Calu3 (cell line): ENCODE measurements around the gene PLEKHB2. TPM values are rescaled to one million over a fixed set of nuclear protein-coding genes. Genes with fewer than 3 reads are reported as not detected.

Experiments used
- BruUV-seq: library from RNA; stranded (reverse); fragments of 400-500 nt; replicated peaks from 2 replicates; lab custom pipeline; 2021; lab: Mats Ljungman, UMichigan
- CTCF ChIA-PET: fragments of 300-600 bp; sonication (Branson Sonifier 250); formaldehyde crosslinking; loops from one replicate; lab custom pipeline; 2022; ENCODE audit warnings: antibody characterized with exemption; lab: Charles Lee
- DNase-seq: peaks from one replicate; pipeline ENCODE4 v3.0.0; 2022
- H3K27ac Mint-ChIP-seq: one replicate; pipeline ENCODE4 v1.8.0; 2022; ENCODE audit warnings: mixed read lengths; ENCODE audit not compliant: unreplicated experiment
- H3K27me3 Mint-ChIP-seq: one replicate; pipeline ENCODE4 v1.8.0; 2022; ENCODE audit warnings: mixed read lengths; ENCODE audit not compliant: unreplicated experiment
- H3K36me3 Mint-ChIP-seq: one replicate; pipeline ENCODE4 v1.8.0; 2022; ENCODE audit warnings: mild to moderate bottlenecking, moderate library complexity, mixed read lengths; ENCODE audit not compliant: insufficient read depth, unreplicated experiment
- H3K4me1 Mint-ChIP-seq: one replicate; pipeline ENCODE4 v1.8.0; 2022; ENCODE audit warnings: mild to moderate bottlenecking, low read depth, mixed read lengths; ENCODE audit not compliant: unreplicated experiment
- H3K4me3 Mint-ChIP-seq: one replicate; pipeline ENCODE4 v1.8.0; 2022; ENCODE audit warnings: mild to moderate bottlenecking, low read depth, moderate library complexity, mixed read lengths; ENCODE audit not compliant: unreplicated experiment
- H3K9me3 Mint-ChIP-seq: one replicate; pipeline ENCODE4 v1.8.0; 2022; ENCODE audit warnings: low read depth, mixed read lengths; ENCODE audit not compliant: unreplicated experiment
- intact Hi-C: fragments of 100-400 bp; cut with micrococcal nuclease; formaldehyde crosslinking; loops from one replicate; pipeline ENCODE4 v1.10.0; 2022; ENCODE audit not compliant: unreplicated experiment
- total RNA-seq: library from RNA; stranded (reverse); gene quantifications from 2 replicates; pipeline ENCODE4 v1.2.3, GENCODE V29; 2022
- TF ChIP-seq, protein P1 (sequence below): fragments of 200-600 bp; IDR thresholded peaks from one replicate; pipeline ENCODE4 v1.8.0; 2022; ENCODE audit warnings: antibody characterized with exemption; ENCODE audit not compliant: unreplicated experiment

Gene PLEKHB2
- total RNA-seq, 1 experiment from 2014 or later, result 113 TPM

DNA sequence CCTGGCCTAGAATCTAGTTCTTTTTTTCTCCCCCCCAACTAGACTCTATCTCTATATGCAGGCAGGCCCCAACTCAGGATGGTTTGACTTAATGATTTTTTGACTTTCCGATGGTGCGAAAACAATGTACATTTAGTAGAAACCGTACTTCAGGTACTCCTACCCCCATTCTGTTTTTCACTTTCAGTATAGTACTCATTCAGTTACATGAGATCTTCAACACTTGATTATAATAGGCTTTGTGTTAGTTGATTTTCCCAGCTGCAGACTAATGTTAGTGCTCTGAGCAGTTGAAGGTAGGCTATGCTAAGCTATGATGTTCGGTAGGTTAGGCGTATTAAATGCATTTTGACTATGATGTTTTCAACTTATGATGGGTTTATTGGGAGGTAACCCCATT lies 37.7 kb downstream of the PLEKHB2 start:
- Mint-ChIP-seq H3K4me1 (no peaks in the 10 kb centered on the region), H3K9me3 (no peaks in the 10 kb centered on the region), H3K27ac (no peak overlapping the region), H3K36me3 (peaks cover 27% of the 10 kb centered on the region), H3K27me3 (no peaks in the 10 kb centered on the region), H3K4me3 (no peak overlapping the region)
- TF ChIP-seq, protein P1, sequence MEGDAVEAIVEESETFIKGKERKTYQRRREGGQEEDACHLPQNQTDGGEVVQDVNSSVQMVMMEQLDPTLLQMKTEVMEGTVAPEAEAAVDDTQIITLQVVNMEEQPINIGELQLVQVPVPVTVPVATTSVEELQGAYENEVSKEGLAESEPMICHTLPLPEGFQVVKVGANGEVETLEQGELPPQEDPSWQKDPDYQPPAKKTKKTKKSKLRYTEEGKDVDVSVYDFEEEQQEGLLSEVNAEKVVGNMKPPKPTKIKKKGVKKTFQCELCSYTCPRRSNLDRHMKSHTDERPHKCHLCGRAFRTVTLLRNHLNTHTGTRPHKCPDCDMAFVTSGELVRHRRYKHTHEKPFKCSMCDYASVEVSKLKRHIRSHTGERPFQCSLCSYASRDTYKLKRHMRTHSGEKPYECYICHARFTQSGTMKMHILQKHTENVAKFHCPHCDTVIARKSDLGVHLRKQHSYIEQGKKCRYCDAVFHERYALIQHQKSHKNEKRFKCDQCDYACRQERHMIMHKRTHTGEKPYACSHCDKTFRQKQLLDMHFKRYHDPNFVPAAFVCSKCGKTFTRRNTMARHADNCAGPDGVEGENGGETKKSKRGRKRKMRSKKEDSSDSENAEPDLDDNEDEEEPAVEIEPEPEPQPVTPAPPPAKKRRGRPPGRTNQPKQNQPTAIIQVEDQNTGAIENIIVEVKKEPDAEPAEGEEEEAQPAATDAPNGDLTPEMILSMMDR, result no peak
- intact Hi-C loops, result no loop called here
- no peak for DNase-seq
- BruUV-seq, result no TSS peak
- CTCF ChIA-PET, result no interaction called here

DNA sequence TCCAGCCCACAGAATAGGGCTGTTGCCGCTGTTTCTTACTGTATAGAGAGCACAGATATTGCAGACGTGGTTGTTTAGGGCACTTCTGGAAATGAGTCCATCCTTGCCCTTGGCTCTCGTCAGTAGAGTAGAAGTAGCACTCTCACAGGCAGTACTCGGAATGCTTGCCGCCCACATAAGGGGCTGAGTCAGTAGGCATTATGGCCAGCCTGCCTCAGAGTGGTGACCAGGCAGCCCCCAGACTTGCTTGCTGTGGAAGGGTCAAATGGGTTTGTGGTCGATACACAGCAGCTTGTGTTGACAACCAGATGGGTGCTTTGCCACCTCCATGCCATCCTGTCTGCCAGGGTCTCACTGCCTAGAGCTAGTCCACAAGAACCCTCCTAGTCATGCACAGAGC lies 38.7 kb downstream of the PLEKHB2 start:
- intact Hi-C loops, result no loop called here
- no peak overlapping the region for H3K27ac Mint-ChIP-seq
- no peaks in the 10 kb centered on the region for H3K27me3 Mint-ChIP-seq
- TF ChIP-seq, protein P1, result no peak
- DNase-seq, result no peak
- H3K4me3 Mint-ChIP-seq, result no peak overlapping the region
- no peaks in the 10 kb centered on the region for H3K4me1 Mint-ChIP-seq
- H3K36me3 Mint-ChIP-seq, result peaks cover 27% of the 10 kb centered on the region
- CTCF ChIA-PET, result no interaction called here
- H3K9me3 Mint-ChIP-seq, result no peaks in the 10 kb centered on the region
- no TSS peak for BruUV-seq

DNA sequence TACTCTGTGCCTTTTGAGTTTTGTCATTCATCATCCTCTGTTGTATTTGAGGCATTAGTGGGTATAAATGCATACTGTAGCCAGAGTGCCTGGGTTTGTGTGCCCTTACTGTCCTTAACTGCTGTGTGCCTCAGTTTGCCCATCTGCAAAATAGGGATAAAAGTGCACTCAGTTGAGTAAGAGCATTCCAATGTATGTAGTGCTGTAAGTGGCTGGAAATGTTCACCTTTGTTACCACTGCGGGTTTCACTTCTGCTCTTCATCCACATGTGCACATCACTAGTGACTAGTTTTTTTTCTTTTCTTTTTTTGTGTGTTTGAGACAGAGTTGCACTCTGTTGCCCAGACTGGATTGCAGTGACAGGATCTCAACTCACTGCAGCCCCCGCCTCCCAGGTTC lies 39.9 kb downstream of the PLEKHB2 start:
- intact Hi-C loops, result no loop called here
- Mint-ChIP-seq H3K36me3 (peaks cover 24% of the 10 kb centered on the region), H3K27me3 (no peaks in the 10 kb centered on the region), H3K4me1 (no peaks in the 10 kb centered on the region), H3K27ac (no peak overlapping the region), H3K9me3 (no peaks in the 10 kb centered on the region), H3K4me3 (no peak overlapping the region)
- TF ChIP-seq, protein P1, result no peak
- DNase-seq, result no peak
- BruUV-seq, result no TSS peak
- CTCF ChIA-PET, result no interaction called here

DNA sequence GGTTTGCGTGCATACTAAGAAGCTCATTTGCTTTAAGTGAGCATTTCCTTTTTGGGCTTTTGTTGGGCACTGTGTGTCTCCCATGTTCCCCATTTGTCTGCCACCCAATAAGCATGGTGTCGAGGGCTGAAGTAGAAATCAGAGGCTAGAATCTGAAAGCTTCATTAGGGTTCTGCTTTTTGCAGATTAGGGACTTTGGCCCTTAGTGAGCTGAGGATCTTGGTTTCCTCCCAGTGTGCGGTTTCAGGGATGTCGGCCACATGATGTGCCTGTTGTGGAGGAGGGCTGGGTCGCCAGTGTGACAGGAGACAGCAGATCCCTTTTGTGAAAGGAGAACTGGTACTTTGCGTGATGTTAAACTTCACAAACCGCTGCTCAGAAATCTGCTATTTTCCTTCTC lies 41.1 kb downstream of the PLEKHB2 start:
- Mint-ChIP-seq H3K36me3 (peaks cover 25% of the 10 kb centered on the region), H3K27me3 (no peaks in the 10 kb centered on the region), H3K27ac (no peak overlapping the region)

More for the DNA sequence above, 41.1 kb downstream of the PLEKHB2 start:
- no peak for DNase-seq
- Mint-ChIP-seq H3K9me3 (no peaks in the 10 kb centered on the region), H3K4me1 (no peaks in the 10 kb centered on the region), H3K4me3 (no peak overlapping the region)
- intact Hi-C loops, result no loop called here
- TF ChIP-seq, protein P1, result no peak
- CTCF ChIA-PET, result interaction anchor here (0.6 kb wide), 1 partner anchor 9 kb away, joined by 3 read pairs; no protein-coding TSS in a partner anchor
- no TSS peak for BruUV-seq
